ENCODE measurements around the gene DNAH3.

- TF ChIP-seq POLR2A (IDR thresholded peaks at IDR 0.05) (no peak), CTCF (IDR thresholded peaks at IDR 0.05 in 8 of 11, conservative IDR thresholded peaks at IDR 0.05 in 3 of 11) (no peak)
Observed at GRCh38 chr16:21075252-21075651, 75.4 kb downstream of the DNAH3 start.
